Neural progenitor cell (in vitro differentiated cells): ENCODE measurements around the gene ZNF469.

Source experiments
- CTCF ChIP-seq: fragments of 200-600 bp; sonication (generic); IDR thresholded peaks from 2 replicates; pipeline ENCODE4 v1.5.1; 2017; ENCODE audit warnings: antibody characterized with exemption, mild to moderate bottlenecking
- EZH2 ChIP-seq: fragments of 200-600 bp; sonication (generic); IDR thresholded peaks from 2 replicates; pipeline ENCODE4 v1.6.1; 2017; ENCODE audit warnings: antibody characterized with exemption, mild to moderate bottlenecking, moderate library complexity

- TF ChIP-seq CTCF, result no peak
- no peak for TF ChIP-seq EZH2
Observed at GRCh38 chr16:88393571-88393970, 10.8 kb downstream of the ZNF469 start.
